ENCODE measurements around the gene EIF3B.
"Not testable (repeated sequence)": the region's sequence is repeated elsewhere in the genome, so short reads cannot be mapped to it uniquely, and the experiment has no call there.

Gene EIF3B

GRCh38 chr7:2394566-2395082 is 40.0 kb downstream of the EIF3B start:
- no peak for DNase-seq (ENCODE audit: insufficient read length, low spot score)
- FAIRE-seq: no peak

GRCh38 chr7:2398506-2398905 is 43.9 kb downstream of the EIF3B start:
- FAIRE-seq: no peak
- no peak for DNase-seq (ENCODE audit: insufficient read length, low spot score)

DNA sequence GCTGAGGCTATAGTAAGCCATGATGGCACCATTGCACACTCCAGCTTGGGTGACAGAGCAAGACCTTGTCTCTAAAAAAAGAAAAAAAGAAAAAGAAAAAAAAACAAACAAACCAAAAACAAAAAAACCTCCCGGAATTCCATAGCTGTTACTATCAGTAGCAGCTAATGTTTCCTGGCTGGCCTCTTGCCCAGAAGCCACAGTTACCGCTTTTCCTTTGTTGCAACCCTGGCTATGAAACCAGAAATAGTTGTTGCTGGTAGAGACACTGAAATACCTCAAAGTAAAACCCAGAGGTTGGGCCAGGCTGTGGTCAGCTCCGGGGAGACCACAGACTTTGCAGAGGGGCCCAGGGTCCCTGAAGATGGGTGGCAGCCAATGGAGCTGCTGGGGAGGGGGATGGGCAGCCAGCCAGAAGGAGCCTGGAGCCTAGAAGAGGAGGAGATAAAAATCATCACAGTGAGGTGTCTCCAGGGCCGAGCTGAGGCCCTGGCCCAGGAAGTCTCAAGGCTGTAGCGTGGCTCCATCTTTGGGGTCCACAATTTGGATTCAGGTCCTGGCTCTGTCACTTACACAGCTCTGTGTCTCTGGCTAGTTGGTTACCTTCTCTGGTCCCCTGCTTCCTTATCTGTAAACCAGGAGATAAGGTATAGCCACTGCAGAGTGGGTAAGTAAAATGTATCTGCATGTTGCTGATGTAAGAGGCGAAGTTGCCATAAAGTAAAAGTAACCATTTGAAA is 45.4 kb downstream of the EIF3B start:
- peak; percentile 95 for DNase-seq (ENCODE audit: insufficient read length, low spot score)
- FAIRE-seq: no peak

DNA sequence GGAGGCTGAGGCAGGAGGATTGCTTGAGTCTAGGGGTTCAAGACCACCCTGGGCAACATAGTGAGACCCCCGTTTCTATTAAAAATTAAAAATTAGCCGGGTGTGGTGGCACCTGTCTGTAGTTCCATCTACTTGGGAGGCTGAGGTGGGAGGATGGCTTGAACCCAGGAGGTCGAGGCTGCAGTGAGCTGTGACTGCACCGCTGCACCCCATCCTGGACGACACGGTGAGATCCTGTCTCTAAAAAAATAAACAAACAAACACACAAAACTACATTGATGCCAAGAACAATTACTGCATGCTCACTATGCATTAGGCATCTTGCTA is 48.0 kb downstream of the EIF3B start:
- FAIRE-seq: no peak
- no peak for DNase-seq (ENCODE audit: insufficient read length, low spot score)

- DNase-seq (ENCODE audit: insufficient read length, low spot score) (peak; percentile 99), FAIRE-seq (peak; percentile 95)
Observed at GRCh38 chr7:2403014-2403717, 48.5 kb downstream of the EIF3B start, which contains the start of gene CHST12. CHST12 (plus strand) TSS chr7:2403611; CDS start chr7:2432640, 29,029 bp downstream.

DNA sequence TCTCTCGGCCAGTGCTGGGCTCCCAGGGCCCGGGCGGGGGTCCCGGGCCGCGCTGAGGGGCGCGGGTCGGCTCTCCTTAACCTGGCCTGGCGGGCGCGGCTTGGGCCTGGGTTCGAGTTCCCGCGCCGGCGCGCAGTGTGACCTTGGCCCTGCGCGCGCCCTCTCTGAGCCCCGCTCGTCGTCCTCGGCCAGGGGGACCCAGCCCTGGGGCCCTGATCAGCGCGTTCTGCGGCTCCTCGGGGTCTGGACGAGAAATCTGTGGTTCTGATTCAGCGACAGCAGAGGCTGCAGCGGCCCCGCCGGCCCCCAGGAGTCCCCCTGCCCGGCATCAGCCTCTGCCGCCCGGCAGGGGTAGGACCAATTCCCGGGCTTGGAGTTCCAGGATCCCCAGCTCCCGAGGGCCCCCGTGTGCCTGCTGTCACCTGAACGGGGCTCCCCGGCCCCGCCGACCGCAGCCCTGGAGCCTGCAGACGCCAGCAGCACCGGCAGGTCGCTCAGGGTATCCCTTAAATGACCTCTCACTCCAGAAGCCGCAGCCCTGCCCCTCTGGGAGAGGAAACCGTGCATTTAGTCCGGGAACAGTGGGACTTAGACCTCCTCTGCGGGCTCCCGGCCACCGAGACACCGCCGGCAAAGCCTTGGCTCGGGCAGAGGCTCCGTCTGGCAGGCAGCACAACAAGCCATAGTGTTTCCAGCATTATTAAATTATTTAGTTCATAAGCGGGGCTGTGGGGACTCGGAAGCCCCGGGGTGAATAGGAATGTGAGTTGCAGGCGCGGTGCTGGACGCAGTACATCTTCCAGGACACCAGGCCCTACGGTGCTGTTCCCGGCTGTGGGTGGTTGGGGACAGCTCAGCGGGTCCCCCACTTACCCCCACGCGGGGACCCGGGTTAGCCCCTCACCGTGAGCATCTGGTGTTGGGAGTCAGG is 49.4 kb downstream of the EIF3B start:
- peak; percentile 69 for DNase-seq (ENCODE audit: insufficient read length, low spot score)
- no peak for FAIRE-seq

- no peak for FAIRE-seq
- DNase-seq (ENCODE audit: insufficient read length, low spot score): no peak
Observed at GRCh38 chr7:2404714-2405119, 50.1 kb downstream of the EIF3B start.

DNA sequence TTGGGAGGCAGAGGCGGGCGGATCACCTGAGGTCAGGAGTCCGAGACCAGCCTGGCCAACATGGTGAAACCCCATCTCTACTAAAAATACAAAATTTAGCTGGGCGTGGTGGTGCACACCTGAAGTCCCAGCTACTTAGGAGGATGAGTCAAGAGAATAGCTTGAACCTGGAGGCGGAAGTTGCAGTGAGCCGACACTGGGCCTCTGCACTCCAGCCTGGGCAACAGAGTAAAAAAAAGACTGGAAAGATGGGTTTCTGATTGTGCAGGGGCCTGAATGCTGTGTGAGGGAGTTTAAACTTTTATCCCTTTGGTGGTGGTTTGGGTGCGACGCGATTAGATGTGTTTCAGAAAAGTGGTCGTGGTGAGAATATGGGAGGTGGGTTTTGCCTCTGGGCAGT is 50.6 kb downstream of the EIF3B start:
- no peak for DNase-seq (ENCODE audit: insufficient read length, low spot score)
- no peak for FAIRE-seq

DNA sequence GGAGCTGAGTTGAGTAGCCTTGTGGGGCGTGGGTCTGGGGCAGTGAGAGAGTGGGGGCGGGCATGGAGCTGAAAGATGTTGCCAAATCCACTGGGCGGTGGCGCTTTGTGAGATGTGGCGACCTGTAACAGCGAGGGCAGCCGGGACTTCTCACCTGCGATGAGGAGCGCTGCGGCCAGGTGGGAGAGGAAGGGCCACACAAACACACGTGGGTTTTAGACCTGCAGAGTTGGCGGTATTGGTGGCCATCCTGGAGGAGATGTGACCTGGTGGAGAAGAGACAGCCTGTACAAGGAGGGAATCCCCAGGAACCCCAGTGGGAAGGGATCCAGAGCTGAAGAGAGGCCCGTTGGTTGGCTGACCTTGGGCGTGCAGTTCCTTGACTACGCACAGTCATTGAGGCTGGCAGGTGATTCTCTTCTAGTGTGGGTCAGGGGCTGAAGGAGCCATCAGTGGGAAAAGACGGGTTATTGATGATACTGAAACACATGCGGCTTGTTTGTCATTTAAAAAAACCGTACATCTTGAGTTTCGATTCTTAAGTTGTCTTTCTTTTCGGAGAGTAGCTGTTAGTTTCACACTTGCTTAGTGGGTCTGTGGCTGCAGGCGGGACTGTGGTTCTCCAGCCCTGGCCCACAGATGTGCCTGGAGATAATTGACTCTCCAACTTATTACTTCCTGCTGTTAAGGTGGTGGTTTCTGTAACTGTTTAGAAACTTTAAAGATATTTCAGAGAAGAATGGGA is 51.1 kb downstream of the EIF3B start:
- DNase-seq (ENCODE audit: insufficient read length, low spot score) (no peak), FAIRE-seq (no peak)

DNA sequence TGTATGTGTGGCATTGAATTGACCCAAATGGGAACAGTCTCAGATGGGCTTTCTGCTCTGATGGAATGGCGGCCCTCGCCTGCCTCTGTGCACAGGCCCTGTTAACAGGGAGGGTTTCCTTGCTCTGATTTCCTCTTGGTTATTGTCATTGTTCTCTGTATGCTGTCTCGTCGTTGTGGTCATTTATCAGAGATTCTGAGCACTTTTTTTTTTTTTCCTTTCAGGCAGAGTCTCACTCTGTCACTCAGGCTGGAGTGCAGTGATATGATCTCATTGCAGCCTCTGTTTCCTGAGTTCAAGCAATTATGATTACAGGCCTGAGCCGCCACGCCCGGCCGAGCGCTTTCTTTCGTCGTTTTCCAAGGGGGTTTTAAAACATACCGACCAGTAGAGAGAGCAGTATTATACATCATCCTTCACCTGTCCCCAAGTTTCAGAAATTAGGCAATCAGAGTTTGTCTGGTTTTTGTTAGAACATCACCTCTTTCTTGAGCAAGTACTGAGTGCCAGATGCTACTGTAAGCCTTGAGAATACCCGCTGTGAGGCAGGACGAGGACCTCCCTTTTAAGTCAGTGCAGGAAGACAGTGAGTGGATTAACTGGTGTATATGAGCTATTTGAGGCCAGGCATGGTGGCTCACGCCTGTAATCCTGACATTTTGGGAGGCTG is 55.3 kb downstream of the EIF3B start:
- DNase-seq (ENCODE audit: insufficient read length, low spot score): no peak
- no peak for FAIRE-seq

DNA sequence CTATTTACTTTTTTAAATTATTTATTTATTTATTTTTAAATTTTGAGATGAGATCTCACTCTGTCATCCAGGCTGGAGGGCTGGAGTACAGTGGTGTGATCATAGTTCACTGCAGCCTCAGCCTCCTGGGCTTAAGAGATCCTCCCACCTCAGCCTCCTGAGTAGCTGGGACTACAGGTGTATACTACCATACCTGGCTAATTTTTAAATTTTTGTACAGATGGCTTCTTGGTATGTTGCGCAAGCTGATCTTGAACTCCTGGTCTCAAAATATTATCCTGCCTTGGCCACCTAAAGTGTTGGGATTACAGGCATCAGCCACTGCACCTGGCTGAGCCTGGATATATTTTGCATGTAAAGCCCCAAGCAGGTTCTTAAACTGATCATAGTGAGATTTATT is 56.4 kb downstream of the EIF3B start:
- no peak for FAIRE-seq
- DNase-seq (ENCODE audit: insufficient read length, low spot score): no peak

GRCh38 chr7:2411815-2412586 is 57.4 kb downstream of the EIF3B start:
- DNase-seq (ENCODE audit: insufficient read length, low spot score): no peak

GRCh38 chr7:2412587-2413201 is 58.1 kb downstream of the EIF3B start:
- no peak for FAIRE-seq
- no peak for DNase-seq (ENCODE audit: insufficient read length, low spot score)

More at GRCh38 chr7:2411815-2412586, 57.4 kb downstream of the EIF3B start:
- FAIRE-seq: no peak

DNA sequence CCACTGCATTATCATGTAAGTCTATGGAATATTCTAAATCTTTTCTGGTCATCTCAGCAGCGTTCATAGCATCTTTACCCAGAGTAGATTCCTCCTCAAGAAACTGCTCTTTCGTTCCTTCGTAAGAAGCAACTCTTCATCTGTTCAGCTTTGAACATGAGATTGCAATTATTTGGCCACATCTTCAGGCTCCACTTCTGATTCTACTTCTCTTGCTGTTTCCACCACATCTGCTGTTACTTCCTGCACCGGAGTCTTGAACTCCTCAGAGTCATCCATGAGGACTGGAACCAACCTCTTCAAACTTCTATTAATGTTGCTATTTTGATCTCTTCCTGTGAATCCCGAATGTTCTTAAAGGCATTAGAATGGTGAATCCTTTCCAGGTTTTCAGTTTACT is 61.4 kb downstream of the EIF3B start:
- no peak for FAIRE-seq
- no peak for DNase-seq (ENCODE audit: insufficient read length, low spot score)

DNA sequence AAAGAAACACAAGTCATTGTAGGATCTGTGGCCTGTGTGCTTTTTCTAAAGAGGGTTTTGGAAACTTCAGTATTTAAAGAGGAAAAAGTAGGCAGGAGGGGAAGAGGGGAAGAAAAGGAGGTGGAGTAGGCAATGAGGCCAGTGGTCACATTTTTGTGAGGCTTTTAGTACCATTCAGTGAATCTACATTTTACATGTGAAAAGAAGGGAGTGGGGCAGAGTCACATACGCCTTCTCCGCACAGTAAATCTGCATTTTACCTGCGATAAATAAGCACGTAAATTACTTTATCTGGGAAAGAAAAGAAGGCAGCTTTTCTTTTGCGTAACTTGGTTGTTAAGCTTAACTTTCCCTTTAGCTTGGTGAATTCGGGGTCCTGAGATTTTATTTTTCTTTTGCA is 62.0 kb downstream of the EIF3B start:
- no peak for DNase-seq (ENCODE audit: insufficient read length, low spot score)
- no peak for FAIRE-seq

GRCh38 chr7:2417178-2417577 is 62.6 kb downstream of the EIF3B start:
- not testable (repeated sequence) for FAIRE-seq; DNase-seq (ENCODE audit: insufficient read length, low spot score)

GRCh38 chr7:2417981-2418481 is 63.4 kb downstream of the EIF3B start:
- no peak for DNase-seq (ENCODE audit: insufficient read length, low spot score)
- FAIRE-seq: no peak

DNA sequence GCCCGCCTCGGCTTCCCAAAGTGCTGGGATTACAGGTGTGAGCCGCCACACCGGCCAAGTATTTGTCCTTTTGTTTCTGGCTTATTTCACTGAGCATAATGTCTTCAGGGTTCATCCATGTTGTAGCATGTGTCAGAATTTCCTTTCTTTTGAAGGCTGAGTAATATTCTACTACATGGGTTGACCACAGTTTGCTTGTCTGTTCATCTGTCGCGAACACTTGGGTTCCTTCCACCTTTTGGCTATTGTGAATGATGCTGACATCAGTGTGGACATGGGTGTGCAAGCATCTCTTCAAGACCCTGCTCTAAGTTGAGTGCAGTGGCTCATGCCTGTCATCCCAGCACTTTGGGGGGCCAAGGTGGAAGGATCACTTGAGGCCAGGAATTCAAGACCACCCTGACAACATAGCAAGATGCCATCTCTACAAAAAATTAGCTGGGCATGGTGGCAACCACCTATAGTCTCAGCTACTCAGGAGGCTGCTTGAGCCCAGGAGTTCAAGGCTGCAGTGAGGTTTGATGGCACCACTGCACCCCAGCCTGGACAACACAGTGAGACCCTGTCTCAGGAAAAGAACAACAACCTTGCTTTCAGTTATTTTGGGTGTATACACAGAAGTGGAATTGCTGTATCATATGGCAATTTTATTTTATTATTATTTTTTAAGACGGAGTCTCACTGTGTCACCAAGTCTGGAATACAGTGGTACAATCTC is 65.7 kb downstream of the EIF3B start:
- DNase-seq (ENCODE audit: insufficient read length, low spot score) (no peak), FAIRE-seq (no peak)
